PC-9 (cell line): ENCODE measurements around the gene LPO.

Experiments
- EZH2 ChIP-seq: fragments of 200-600 bp; sonication (generic); IDR thresholded peaks from 2 replicates; pipeline ENCODE4 v1.8.0; 2017; ENCODE audit warnings: antibody characterized with exemption, low read depth
- TF ChIP-seq, protein P1 (sequence below): fragments of 200-600 bp; sonication (generic); conservative IDR thresholded peaks from 2 replicates; pipeline ENCODE4 v1.6.1; 2017; ENCODE audit warnings: mixed run types, antibody characterized with exemption, mild to moderate bottlenecking, moderate library complexity

GRCh38 chr17:58246781-58247180, 8.4 kb downstream of the LPO start:
- TF ChIP-seq, protein P1, sequence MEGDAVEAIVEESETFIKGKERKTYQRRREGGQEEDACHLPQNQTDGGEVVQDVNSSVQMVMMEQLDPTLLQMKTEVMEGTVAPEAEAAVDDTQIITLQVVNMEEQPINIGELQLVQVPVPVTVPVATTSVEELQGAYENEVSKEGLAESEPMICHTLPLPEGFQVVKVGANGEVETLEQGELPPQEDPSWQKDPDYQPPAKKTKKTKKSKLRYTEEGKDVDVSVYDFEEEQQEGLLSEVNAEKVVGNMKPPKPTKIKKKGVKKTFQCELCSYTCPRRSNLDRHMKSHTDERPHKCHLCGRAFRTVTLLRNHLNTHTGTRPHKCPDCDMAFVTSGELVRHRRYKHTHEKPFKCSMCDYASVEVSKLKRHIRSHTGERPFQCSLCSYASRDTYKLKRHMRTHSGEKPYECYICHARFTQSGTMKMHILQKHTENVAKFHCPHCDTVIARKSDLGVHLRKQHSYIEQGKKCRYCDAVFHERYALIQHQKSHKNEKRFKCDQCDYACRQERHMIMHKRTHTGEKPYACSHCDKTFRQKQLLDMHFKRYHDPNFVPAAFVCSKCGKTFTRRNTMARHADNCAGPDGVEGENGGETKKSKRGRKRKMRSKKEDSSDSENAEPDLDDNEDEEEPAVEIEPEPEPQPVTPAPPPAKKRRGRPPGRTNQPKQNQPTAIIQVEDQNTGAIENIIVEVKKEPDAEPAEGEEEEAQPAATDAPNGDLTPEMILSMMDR = no peak
- no peak for TF ChIP-seq EZH2
